GM23338 (cell line): ENCODE measurements around the gene SURF4. TPM values are rescaled to one million over a fixed set of nuclear protein-coding genes. Genes with fewer than 3 reads are reported as not detected.

Source experiments
- ATAC-seq: fragments of 200-7000 bp; cut with Tn5 transposase; 3 replicates; pipeline ENCODE4 v1.9.1; 2020
- DNase-seq: peaks from one replicate; pipeline ENCODE4 v3.0.0-alpha.2; 2015; ENCODE audit warnings: low spot score
- H2AFZ ChIP-seq: fragments of 200-600 bp; sonication (generic); 2 replicates; pipeline ENCODE4 v1.8.0; 2016; ENCODE audit warnings: antibody characterized with exemption, mild to moderate bottlenecking, moderate library complexity
- H3F3A ChIP-seq: fragments of 200-600 bp; sonication (generic); replicated peaks from 2 replicates; pipeline ENCODE4 v1.8.0; 2017; ENCODE audit warnings: antibody characterized with exemption, mixed run types, low read depth
- H3K27ac ChIP-seq: fragments of 200-600 bp; sonication (generic); 2 replicates; pipeline ENCODE4 v1.6.1; 2016; ENCODE audit warnings: low read depth
- H3K27me3 ChIP-seq: fragments of 200-600 bp; sonication (generic); 2 replicates; pipeline ENCODE4 v1.8.0; 2016; ENCODE audit warnings: mild to moderate bottlenecking, mixed run types, moderate library complexity; ENCODE audit not compliant: insufficient read depth
- H3K36me3 ChIP-seq: fragments of 200-600 bp; sonication (generic); 2 replicates; pipeline ENCODE4 v1.8.0; 2016; ENCODE audit warnings: mild to moderate bottlenecking; ENCODE audit not compliant: insufficient read depth
- H3K4me1 ChIP-seq: fragments of 200-600 bp; sonication (generic); 2 replicates; pipeline ENCODE4 v1.8.0; 2016; ENCODE audit warnings: mild to moderate bottlenecking, moderate library complexity; ENCODE audit not compliant: insufficient read depth
- H3K4me2 ChIP-seq: fragments of 200-600 bp; sonication (generic); 2 replicates; pipeline ENCODE4 v1.7.1; 2017; ENCODE audit warnings: mixed run types
- H3K4me3 ChIP-seq: fragments of 200-600 bp; sonication (generic); 2 replicates; pipeline ENCODE4 v1.6.1; 2016; ENCODE audit warnings: mixed run types
- H3K79me2 ChIP-seq: fragments of 200-600 bp; sonication (generic); replicated peaks from 2 replicates; pipeline ENCODE4 v1.8.0; 2017; ENCODE audit warnings: mild to moderate bottlenecking; ENCODE audit not compliant: insufficient read depth
- H3K9me2 ChIP-seq: fragments of 200-600 bp; sonication (generic); 2 replicates; pipeline ENCODE4 v1.8.0; 2017; ENCODE audit not compliant: insufficient read depth
- H4K20me1 ChIP-seq: fragments of 200-600 bp; sonication (generic); replicated peaks from 2 replicates; pipeline ENCODE4 v1.8.0; 2017; ENCODE audit warnings: mild to moderate bottlenecking; ENCODE audit not compliant: insufficient read depth
- H3K27ac Mint-ChIP-seq: 2 replicates; pipeline ENCODE4 v1.8.0; 2020; ENCODE audit warnings: inconsistent platforms, mild to moderate bottlenecking, moderate library complexity, mixed read lengths
- H3K27me3 Mint-ChIP-seq: 3 replicates; pipeline ENCODE4 v1.8.0; 2022; ENCODE audit warnings: low read depth, mild to moderate bottlenecking, moderate library complexity, mixed read lengths, inconsistent platforms; ENCODE audit not compliant: insufficient read depth, poor library complexity
- H3K36me3 Mint-ChIP-seq: 3 replicates; pipeline ENCODE4 v1.8.0; 2021; ENCODE audit warnings: low read depth, mild to moderate bottlenecking, inconsistent platforms, moderate library complexity, mixed read lengths
- H3K4me1 Mint-ChIP-seq: 3 replicates; pipeline ENCODE4 v1.8.0; 2020; ENCODE audit warnings: mild to moderate bottlenecking, inconsistent platforms, mixed read lengths
- H3K4me3 Mint-ChIP-seq: 3 replicates; pipeline ENCODE4 v1.8.0; 2021; ENCODE audit warnings: moderate library complexity, mild to moderate bottlenecking, inconsistent platforms, mixed read lengths
- H3K9me3 Mint-ChIP-seq: 3 replicates; pipeline ENCODE4 v1.8.0; 2020; ENCODE audit warnings: moderate library complexity, mild to moderate bottlenecking, inconsistent platforms, mixed read lengths
- ETS1 ChIP-seq: IDR thresholded peaks from 2 replicates; pipeline ENCODE4 v1.6.1; 2016; ENCODE audit warnings: antibody characterized with exemption
- EZH2 ChIP-seq: fragments of 200-600 bp; sonication (generic); IDR thresholded peaks from one replicate; pipeline ENCODE4 v1.8.0; 2017; ENCODE audit warnings: antibody characterized with exemption, mild to moderate bottlenecking, low read depth; ENCODE audit not compliant: unreplicated experiment
- EZH2phosphoT487 ChIP-seq: fragments of 200-600 bp; sonication (generic); IDR thresholded peaks from one replicate; pipeline ENCODE4 v1.8.1; 2018; ENCODE audit warnings: antibody characterized with exemption; ENCODE audit not compliant: unreplicated experiment
- JUNB ChIP-seq: IDR thresholded peaks from one replicate; pipeline ENCODE4 v1.6.1; 2016; ENCODE audit warnings: antibody characterized with exemption; ENCODE audit not compliant: unreplicated experiment
- POLR2AphosphoS5 ChIP-seq: IDR thresholded peaks from 2 replicates; pipeline ENCODE4 v1.6.1; 2016; ENCODE audit warnings: antibody characterized with exemption, low read depth
- ZNF114 ChIP-seq: fragments of 250-450 bp; sonication (Bioruptor Pico); IDR thresholded peaks from 2 replicates; pipeline ENCODE4 v1.5.0; 2020; ENCODE audit warnings: mild to moderate bottlenecking, moderate library complexity
- polyA plus RNA-seq: library from polyadenylated mRNA; unstranded; fragments of >200 nt; fragmentation: Nextera tagmentation; extraction: Ambion mirVana; gene quantifications from 2 replicates; pipeline ENCODE4 v1.2.1, GENCODE V29; 2016
- total RNA-seq: library from RNA; depleted of rRNA; stranded (reverse); fragments of >200 nt; shearing (Covaris generic); gene quantifications from 2 replicates; pipeline ENCODE4 v1.2.3, GENCODE V29; 2014
- TF ChIP-seq, protein P1 (sequence below): fragments of 250-450 bp; sonication (Bioruptor Pico); IDR thresholded peaks from 2 replicates; pipeline ENCODE4 v1.5.0; 2020; ENCODE audit warnings: mild to moderate bottlenecking, moderate library complexity

SURF4 gene
- total and polyA plus RNA-seq, 2 experiments from 2014 or later, result 66.3 to 242 TPM

DNA sequence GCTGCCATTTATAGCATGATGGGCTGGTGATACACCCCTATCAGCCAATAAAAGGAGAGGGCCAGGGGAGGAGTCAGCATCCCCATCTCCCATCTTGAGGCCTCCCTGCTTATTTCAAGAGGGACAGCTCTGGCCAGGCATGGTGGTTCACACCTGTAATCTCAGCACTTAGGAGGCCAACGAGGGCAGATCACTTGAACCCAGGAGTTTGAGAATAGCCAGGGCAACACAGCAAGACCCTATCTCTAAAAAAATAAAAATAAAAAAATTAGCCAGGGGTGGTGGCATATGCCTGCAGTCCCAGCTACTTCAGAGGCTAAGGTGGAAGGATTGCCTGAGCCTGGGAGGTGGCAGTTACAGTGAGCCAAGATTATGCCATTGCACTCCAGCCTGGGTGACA is 32.2 kb upstream of the SURF4 start:
- Histone ChIP-seq H3K4me2 (no peak overlapping the region), H3K27me3 (no peaks in the 10 kb centered on the region), H3K9me2 (no peaks in the 10 kb centered on the region), H3K36me3 (peaks cover 9% of the 10 kb centered on the region), H3K79me2 (no peaks in the 10 kb centered on the region), H3K4me1 (no peaks in the 10 kb centered on the region), H3K27ac (no peak overlapping the region), H3K4me3 (no peak overlapping the region), H2AFZ (no peak overlapping the region), H3F3A (0 out of 2 replicates have a peak, but pooled peaks cover 13% of the 10 kb centered on the region), H4K20me1 (no peaks in the 10 kb centered on the region; the same call in 1 of the 2 replicates)
- Mint-ChIP-seq H3K27me3 (peaks cover 12% of the 10 kb centered on the region), H3K4me3 (no peak overlapping the region), H3K36me3 (peaks cover 69% of the 10 kb centered on the region), H3K9me3 (no peaks in the 10 kb centered on the region; the same call in 2 of the 3 replicates), H3K4me1 (peaks cover 3% of the 10 kb centered on the region; the same call in 2 of the 3 replicates), H3K27ac (no peak overlapping the region)
- TF ChIP-seq ETS1 (no peak), ZNF114 (CRISPR knock-in tag) (no peak), EZH2phosphoT487 (no peak), EZH2 (no peak), POLR2AphosphoS5 (no peak), JUNB (no peak)
- TF ChIP-seq, protein P1, sequence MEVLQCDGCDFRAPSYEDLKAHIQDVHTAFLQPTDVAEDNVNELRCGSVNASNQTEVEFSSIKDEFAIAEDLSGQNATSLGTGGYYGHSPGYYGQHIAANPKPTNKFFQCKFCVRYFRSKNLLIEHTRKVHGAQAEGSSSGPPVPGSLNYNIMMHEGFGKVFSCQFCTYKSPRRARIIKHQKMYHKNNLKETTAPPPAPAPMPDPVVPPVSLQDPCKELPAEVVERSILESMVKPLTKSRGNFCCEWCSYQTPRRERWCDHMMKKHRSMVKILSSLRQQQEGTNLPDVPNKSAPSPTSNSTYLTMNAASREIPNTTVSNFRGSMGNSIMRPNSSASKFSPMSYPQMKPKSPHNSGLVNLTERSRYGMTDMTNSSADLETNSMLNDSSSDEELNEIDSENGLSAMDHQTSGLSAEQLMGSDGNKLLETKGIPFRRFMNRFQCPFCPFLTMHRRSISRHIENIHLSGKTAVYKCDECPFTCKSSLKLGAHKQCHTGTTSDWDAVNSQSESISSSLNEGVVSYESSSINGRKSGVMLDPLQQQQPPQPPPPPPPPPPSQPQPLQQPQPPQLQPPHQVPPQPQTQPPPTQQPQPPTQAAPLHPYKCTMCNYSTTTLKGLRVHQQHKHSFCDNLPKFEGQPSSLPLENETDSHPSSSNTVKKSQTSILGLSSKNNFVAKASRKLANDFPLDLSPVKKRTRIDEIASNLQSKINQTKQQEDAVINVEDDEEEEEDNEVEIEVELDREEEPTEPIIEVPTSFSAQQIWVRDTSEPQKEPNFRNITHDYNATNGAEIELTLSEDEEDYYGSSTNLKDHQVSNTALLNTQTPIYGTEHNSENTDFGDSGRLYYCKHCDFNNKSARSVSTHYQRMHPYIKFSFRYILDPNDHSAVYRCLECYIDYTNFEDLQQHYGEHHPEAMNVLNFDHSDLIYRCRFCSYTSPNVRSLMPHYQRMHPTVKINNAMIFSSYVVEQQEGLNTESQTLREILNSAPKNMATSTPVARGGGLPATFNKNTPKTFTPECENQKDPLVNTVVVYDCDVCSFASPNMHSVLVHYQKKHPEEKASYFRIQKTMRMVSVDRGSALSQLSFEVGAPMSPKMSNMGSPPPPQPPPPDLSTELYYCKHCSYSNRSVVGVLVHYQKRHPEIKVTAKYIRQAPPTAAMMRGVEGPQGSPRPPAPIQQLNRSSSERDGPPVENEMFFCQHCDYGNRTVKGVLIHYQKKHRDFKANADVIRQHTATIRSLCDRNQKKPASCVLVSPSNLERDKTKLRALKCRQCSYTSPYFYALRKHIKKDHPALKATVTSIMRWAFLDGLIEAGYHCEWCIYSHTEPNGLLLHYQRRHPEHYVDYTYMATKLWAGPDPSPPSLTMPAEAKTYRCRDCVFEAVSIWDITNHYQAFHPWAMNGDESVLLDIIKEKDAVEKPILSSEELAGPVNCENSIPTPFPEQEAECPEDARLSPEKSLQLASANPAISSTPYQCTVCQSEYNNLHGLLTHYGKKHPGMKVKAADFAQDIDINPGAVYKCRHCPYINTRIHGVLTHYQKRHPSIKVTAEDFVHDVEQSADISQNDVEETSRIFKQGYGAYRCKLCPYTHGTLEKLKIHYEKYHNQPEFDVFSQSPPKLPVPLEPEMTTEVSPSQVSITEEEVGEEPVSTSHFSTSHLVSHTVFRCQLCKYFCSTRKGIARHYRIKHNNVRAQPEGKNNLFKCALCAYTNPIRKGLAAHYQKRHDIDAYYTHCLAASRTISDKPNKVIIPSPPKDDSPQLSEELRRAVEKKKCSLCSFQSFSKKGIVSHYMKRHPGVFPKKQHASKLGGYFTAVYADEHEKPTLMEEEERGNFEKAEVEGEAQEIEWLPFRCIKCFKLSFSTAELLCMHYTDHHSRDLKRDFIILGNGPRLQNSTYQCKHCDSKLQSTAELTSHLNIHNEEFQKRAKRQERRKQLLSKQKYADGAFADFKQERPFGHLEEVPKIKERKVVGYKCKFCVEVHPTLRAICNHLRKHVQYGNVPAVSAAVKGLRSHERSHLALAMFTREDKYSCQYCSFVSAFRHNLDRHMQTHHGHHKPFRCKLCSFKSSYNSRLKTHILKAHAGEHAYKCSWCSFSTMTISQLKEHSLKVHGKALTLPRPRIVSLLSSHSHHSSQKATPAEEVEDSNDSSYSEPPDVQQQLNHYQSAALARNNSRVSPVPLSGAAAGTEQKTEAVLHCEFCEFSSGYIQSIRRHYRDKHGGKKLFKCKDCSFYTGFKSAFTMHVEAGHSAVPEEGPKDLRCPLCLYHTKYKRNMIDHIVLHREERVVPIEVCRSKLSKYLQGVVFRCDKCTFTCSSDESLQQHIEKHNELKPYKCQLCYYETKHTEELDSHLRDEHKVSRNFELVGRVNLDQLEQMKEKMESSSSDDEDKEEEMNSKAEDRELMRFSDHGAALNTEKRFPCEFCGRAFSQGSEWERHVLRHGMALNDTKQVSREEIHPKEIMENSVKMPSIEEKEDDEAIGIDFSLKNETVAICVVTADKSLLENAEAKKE (CRISPR knock-in tag), result no peak
- no peak for ATAC-seq
- no peak for DNase-seq
